SK-N-SH treated with all-trans-retinoic acid at 6 μM for 48 hours (cell line): ENCODE measurements around the gene CATSPERB.

Experiments
- BACH2 ChIP-seq: fragments of 250-450 bp; sonication (Bioruptor Pico); IDR thresholded peaks from 2 replicates; pipeline ENCODE4 v1.9.0; 2021; ENCODE audit warnings: mild to moderate bottlenecking, borderline replicate concordance
- CSDC2 ChIP-seq: fragments of 250-450 bp; sonication (Bioruptor Pico); IDR thresholded peaks from 2 replicates; pipeline ENCODE4 v1.5.0; 2020; ENCODE audit warnings: mild to moderate bottlenecking, moderate library complexity
- ESRRG ChIP-seq: fragments of 250-450 bp; sonication (Bioruptor Pico); IDR thresholded peaks from 2 replicates; pipeline ENCODE4 v1.6.1; 2021; ENCODE audit warnings: mild to moderate bottlenecking
- ISL1 ChIP-seq: fragments of 250-450 bp; sonication (Bioruptor Pico); IDR thresholded peaks from 2 replicates; pipeline ENCODE4 v2.1.2; 2022; ENCODE audit warnings: mild to moderate bottlenecking, moderate library complexity
- OSR1 ChIP-seq: fragments of 250-450 bp; sonication (Bioruptor Pico); IDR thresholded peaks from 2 replicates; pipeline ENCODE4 v1.8.0; 2022; ENCODE audit warnings: moderate library complexity, mild to moderate bottlenecking, inconsistent platforms
- PPARA ChIP-seq: fragments of 250-450 bp; sonication (Bioruptor Pico); IDR thresholded peaks from 2 replicates; pipeline ENCODE4 v1.5.0; 2020; ENCODE audit warnings: mild to moderate bottlenecking, borderline replicate concordance
- RARB ChIP-seq: fragments of 250-450 bp; sonication (Bioruptor Pico); IDR thresholded peaks from 2 replicates; pipeline ENCODE4 v1.8.0; 2021; ENCODE audit warnings: mild to moderate bottlenecking, moderate library complexity
- TSHZ2 ChIP-seq: fragments of 250-450 bp; sonication (Bioruptor Pico); IDR thresholded peaks from 2 replicates; pipeline ENCODE4 v1.5.0; 2020; ENCODE audit warnings: mild to moderate bottlenecking, moderate library complexity
- ZFP30 ChIP-seq: fragments of 450-650 bp; formaldehyde crosslinking; IDR thresholded peaks from 2 replicates; pipeline ENCODE4 v1.5.0; 2022; ENCODE audit warnings: mild to moderate bottlenecking, moderate library complexity
- ZNF565 ChIP-seq: fragments of 450-650 bp; formaldehyde crosslinking; conservative IDR thresholded peaks from 2 replicates; pipeline ENCODE4 v1.5.0; 2020; ENCODE audit warnings: low read depth, mild to moderate bottlenecking, moderate library complexity
- ZNF70 ChIP-seq: fragments of 450-650 bp; formaldehyde crosslinking; IDR thresholded peaks from 2 replicates; pipeline ENCODE4 v1.5.0; 2020; ENCODE audit warnings: mild to moderate bottlenecking, moderate library complexity
- ZNF8 ChIP-seq: fragments of 450-650 bp; formaldehyde crosslinking; IDR thresholded peaks from 2 replicates; pipeline ENCODE4 v1.5.0; 2020; ENCODE audit warnings: mild to moderate bottlenecking, moderate library complexity
- TF ChIP-seq, protein P1 (sequence below): fragments of 250-450 bp; sonication (Bioruptor Pico); IDR thresholded peaks from 2 replicates; pipeline ENCODE4 v1.8.0; 2020; ENCODE audit warnings: mild to moderate bottlenecking, moderate library complexity, borderline replicate concordance
- TF ChIP-seq, protein P2 (sequence below): fragments of 250-450 bp; sonication (Bioruptor Pico); IDR thresholded peaks from 2 replicates; pipeline ENCODE4 v1.8.0; 2021; ENCODE audit warnings: low read depth, mild to moderate bottlenecking, moderate library complexity, borderline replicate concordance

GRCh38 chr14:91689608-91690007 lies 42.3 kb downstream of the CATSPERB start:
- no peak for TF ChIP-seq ESRRG
- no peak for TF ChIP-seq ISL1 (CRISPR knock-in tag)
- TF ChIP-seq, protein P1, sequence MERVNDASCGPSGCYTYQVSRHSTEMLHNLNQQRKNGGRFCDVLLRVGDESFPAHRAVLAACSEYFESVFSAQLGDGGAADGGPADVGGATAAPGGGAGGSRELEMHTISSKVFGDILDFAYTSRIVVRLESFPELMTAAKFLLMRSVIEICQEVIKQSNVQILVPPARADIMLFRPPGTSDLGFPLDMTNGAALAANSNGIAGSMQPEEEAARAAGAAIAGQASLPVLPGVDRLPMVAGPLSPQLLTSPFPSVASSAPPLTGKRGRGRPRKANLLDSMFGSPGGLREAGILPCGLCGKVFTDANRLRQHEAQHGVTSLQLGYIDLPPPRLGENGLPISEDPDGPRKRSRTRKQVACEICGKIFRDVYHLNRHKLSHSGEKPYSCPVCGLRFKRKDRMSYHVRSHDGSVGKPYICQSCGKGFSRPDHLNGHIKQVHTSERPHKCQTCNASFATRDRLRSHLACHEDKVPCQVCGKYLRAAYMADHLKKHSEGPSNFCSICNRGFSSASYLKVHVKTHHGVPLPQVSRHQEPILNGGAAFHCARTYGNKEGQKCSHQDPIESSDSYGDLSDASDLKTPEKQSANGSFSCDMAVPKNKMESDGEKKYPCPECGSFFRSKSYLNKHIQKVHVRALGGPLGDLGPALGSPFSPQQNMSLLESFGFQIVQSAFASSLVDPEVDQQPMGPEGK (CRISPR knock-in tag) = no peak
- no peak for TF ChIP-seq ZFP30
- TF ChIP-seq CSDC2 (CRISPR knock-in tag) = no peak
- no peak for TF ChIP-seq ZNF8 (CRISPR knock-in tag)
- no peak for TF ChIP-seq TSHZ2
- no peak for TF ChIP-seq ZNF565 (CRISPR knock-in tag)
- TF ChIP-seq RARB (CRISPR knock-in tag) = no peak
- TF ChIP-seq, protein P2, sequence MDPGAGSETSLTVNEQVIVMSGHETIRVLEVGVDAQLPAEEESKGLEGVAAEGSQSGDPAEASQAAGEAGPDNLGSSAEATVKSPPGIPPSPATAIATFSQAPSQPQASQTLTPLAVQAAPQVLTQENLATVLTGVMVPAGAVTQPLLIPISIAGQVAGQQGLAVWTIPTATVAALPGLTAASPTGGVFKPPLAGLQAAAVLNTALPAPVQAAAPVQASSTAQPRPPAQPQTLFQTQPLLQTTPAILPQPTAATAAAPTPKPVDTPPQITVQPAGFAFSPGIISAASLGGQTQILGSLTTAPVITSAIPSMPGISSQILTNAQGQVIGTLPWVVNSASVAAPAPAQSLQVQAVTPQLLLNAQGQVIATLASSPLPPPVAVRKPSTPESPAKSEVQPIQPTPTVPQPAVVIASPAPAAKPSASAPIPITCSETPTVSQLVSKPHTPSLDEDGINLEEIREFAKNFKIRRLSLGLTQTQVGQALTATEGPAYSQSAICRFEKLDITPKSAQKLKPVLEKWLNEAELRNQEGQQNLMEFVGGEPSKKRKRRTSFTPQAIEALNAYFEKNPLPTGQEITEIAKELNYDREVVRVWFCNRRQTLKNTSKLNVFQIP (CRISPR knock-in tag) = no peak
- TF ChIP-seq ZNF70 = no peak
- no peak for TF ChIP-seq PPARA (CRISPR knock-in tag)
- no peak for TF ChIP-seq BACH2 (CRISPR knock-in tag)
- no peak for TF ChIP-seq OSR1 (CRISPR knock-in tag)
